LNCAP (cell line): ENCODE data around the gene KDM3B.

ENCODE experiments used
- TF ChIP-seq, protein P1 (sequence below): fragments of 450-650 bp; IDR thresholded peaks from 2 replicates; pipeline ENCODE4 v1.5.1; 2017; ENCODE audit warnings: mild to moderate bottlenecking

Gene KDM3B

DNA sequence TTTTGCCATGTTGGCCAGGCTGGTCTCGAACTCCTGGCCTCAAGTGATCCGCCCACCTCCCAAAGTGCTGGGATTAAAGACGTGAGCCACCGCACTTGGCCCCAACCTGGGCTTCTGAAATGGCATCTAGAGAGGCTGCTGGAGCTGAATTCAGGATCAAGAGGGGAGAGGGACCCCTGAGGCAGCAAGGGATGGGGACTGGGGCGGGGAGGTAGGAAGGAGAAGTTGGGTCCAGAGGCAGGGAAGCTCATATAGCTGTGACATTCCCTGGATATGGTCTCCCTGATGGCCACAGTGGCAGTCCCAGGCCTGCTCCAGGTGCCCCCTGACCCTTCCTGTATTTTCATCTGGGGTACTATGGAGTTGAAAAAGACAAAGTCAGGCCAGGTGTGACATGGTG is 98.5 kb downstream of the KDM3B start:
- TF ChIP-seq, protein P1, sequence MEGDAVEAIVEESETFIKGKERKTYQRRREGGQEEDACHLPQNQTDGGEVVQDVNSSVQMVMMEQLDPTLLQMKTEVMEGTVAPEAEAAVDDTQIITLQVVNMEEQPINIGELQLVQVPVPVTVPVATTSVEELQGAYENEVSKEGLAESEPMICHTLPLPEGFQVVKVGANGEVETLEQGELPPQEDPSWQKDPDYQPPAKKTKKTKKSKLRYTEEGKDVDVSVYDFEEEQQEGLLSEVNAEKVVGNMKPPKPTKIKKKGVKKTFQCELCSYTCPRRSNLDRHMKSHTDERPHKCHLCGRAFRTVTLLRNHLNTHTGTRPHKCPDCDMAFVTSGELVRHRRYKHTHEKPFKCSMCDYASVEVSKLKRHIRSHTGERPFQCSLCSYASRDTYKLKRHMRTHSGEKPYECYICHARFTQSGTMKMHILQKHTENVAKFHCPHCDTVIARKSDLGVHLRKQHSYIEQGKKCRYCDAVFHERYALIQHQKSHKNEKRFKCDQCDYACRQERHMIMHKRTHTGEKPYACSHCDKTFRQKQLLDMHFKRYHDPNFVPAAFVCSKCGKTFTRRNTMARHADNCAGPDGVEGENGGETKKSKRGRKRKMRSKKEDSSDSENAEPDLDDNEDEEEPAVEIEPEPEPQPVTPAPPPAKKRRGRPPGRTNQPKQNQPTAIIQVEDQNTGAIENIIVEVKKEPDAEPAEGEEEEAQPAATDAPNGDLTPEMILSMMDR = no peak

DNA sequence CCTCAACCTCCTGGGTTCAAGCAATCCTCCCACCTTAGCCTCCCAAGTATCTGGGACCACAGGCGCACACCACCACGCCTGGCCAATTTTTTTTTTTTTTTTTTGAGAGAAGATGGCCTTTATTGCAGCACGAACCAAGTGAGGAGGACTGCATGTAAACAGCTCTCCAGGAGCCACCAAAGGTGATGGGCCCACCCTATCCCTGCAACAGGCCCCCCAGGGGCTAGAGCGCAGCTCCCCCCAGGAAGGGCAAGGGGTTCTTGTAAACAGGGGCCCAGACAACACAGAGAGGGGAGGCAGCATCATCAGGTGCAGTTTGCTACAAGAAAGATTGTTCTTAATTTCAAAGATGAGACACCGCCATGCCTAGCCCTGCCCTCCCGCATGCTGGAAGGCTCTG is 100.2 kb downstream of the KDM3B start:
- TF ChIP-seq, protein P1 = no peak

DNA sequence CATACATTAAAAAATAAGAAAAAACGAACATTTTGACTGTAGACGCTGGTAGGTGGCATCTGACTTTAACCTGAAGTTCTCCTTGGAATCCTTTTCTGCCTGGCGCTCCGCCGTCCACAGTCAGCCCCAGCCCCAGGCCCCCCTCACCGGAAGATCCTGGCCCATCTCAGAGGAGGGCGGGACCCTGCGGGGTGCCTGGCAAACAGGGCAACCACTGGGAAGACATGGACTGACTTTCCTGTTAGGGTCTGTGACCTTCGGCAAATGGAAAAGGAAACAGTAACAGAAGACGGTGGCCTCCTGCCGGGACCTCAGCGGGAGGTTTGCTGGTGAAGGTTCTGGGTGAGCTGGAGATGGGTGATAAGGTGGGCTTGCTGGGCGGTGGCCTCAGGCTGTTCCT is 101.1 kb downstream of the KDM3B start:
- TF ChIP-seq, protein P1 = no peak

DNA sequence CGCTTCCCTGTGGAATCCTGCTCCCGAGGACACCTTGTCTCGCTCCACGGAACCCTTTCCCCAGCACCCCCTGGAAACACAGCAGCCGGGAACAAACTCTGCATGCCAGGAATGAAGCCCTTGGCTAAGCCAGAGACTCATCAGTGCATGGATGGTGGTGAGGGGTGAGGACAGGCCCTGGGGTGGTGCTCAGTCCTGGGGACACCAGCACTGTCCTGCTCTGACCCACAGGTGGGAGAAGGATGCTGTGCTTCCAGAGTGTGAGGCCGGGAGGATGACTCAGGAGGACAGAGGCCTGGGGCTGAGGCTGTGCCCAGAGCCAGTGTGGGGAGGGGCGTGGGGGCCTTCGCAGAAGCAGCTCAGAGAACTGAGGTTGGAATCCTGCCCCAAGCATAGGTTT is 101.6 kb downstream of the KDM3B start:
- TF ChIP-seq, protein P1 = no peak

DNA sequence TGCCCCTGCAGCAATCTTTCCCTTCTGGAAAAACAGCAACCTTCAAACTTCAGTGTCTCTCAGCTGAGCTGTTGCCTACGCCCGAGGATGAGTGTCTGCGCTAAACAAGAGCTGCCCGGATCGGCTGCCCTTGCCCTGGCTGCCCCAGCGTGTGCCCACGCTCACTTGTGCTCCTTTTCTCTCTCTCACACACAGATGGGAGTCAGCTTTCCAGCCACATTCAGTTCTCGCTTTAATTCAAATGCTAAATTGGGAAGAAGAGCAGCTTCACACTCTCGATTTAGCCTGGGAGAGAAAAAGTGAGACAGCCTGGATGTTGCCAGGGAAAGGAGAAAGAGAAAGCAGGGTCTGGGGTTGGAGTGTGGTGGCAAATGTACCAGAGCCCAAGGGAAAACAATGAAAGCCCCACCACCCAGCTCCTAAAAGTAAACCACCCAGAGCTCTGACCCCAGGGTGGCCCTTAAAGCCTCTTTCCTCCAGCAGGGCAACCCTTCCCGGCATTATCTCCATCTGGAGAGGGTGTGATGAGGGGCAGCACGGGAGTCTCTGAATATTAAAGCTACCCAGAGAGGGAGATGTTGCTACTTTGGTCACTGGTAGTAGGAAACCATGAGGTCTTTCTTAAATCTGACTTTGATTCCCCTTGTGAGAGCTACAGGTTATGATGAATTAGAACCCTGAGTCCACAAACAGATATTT is 102.9 kb downstream of the KDM3B start:
- TF ChIP-seq, protein P1 = no peak

DNA sequence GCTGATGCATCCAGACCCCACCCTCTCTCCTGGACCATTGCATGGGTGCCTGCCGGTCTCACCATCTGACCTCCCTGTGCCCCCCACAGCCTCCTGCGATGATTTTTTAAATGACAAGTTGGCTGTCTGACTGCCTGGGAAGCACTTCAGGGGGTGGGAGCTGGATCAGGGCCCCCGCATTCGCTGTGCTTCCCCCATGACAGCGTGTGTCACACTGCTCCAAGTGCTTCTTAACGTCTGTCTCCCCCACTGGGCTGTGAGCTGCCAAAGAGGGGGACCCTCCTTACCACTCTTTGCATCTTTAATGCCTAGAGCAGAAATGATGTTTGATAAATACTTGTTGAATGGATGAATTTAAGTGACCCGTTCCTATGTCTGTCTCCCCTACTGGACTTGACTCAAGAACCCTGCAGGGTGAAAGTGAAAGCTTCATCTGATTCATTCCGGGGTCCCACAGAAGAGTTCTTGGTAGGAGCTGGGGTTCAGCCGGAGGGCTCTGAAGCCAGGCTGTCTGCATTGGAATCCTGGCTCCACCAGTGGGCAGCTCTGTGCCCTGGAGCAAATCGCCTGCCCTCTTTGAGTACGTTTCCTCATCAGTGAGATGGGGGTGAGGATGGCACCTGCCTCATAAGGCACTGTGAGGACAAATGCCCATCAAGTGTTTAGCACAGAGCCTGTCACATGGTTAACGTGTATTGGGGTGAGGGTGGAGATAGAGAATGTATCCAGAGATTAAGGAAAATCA is 105.2 kb downstream of the KDM3B start:
- TF ChIP-seq, protein P1 = no peak

DNA sequence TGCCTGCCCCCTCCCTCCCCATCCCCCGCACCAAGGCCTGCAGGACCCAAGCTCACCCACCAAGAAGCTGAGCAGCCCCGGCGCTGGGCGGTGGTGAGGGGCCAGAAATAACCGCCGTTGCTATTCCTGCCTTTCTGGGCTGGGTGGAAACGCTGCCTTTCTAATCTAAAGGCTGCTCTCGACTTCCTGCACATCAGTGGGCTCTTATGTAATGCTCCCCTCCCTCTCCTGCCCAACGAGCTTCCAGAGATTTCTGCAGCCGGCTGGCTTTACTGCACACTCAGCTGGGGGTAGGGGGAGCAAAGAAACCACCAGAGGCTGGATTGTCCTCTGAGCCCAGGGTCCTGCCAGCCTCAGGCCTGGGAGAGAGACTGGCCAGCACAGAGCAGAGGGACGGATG is 105.9 kb downstream of the KDM3B start:
- TF ChIP-seq, protein P1 = no peak
